GM04503 (cell line): Measurements from ENCODE around the gene ROPN1L.

Source experiments
- DNase-seq: peaks from one replicate; pipeline ENCODE4 v3.0.0-alpha.2; 2012; ENCODE audit warnings: low read depth

ROPN1L gene

DNA sequence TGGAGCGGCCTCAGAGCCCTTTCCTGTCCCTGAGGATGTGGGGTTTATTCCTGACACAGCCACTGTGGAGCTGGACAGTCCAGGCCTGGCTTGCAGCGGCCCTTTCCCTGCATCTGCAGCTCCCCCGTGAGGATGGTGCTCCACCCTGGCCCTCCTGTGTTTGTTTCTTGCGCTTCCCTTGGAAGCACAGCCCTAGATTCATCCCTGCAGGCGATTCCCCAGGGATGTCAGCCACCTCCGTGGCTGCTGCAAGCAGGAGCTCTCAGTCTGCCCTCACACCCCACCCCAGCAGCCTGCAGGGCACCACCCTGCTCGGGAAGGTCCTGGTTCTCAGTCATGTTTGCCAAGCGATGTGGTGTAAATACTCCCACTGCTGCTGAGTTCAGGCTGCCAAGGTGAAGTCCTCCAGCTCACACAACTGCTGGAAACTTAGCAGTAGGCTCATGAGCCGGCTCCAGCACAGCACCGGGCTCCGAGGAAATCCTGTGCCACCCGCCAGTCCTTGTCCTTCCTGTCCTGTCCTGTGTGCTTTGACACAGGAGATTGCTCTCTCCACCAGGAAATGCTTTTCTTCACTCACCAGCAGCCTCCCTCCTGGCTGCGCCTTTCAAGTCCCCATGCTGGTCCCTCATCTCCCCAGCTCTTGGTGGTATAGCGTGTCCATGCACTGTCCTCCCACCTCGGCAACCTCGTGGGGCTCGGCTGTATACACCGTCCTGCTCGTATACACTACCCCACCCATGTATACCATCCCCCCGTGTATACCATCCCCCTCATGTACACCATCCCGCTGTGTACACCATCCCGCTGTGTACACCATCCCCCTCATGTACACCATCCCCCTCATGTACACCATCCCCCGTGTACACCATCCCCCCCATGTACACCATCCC, 16.2 kb downstream of the ROPN1L start:
- DNase-seq, result no peak

DNA sequence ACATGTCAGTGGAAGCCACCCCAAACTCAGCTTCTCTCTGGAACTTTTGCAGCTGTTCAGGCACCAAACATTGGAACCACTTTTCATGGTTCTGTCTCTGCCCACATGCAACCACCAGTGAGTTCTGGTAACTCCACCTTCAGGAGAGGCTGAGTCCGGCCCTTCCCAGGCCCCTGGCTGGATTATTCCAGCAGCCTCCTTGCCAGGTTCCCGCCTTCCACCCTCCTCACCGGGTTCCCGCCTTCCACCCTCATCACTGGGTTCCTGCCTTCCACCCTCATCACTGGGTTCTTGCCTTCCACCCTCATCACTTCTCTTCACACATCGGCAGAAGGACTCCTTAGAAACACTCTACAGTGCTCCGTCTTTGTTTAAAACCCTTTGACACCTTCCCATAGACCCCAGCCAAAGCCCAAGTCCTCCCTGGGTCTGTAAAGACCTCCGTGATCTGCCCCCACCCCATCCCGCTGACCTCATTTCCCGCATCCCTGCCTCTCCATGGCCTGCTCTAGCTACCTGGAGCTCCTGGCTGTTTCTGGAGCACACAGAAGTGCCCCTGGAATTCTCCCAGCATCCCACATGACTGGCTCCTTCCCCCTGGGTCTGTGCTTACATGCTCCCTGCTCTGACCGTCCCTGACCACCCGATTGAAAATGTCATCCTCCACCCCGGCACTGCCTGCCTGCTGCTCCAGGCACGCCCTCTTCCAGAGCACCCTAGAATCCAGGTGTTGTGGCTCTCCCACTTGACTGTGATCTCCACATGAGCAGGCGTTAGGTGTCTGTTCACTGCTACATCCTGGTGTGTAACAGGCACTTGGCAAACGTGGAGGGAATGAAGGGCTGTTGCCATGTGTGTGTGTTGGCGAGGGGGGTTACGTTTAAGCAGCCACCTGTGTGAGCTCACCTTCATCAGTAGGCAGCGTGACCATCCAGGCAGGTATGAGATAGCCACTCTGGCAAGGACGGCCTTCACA, 17.7 kb downstream of the ROPN1L start:
- DNase-seq, result no peak

DNA sequence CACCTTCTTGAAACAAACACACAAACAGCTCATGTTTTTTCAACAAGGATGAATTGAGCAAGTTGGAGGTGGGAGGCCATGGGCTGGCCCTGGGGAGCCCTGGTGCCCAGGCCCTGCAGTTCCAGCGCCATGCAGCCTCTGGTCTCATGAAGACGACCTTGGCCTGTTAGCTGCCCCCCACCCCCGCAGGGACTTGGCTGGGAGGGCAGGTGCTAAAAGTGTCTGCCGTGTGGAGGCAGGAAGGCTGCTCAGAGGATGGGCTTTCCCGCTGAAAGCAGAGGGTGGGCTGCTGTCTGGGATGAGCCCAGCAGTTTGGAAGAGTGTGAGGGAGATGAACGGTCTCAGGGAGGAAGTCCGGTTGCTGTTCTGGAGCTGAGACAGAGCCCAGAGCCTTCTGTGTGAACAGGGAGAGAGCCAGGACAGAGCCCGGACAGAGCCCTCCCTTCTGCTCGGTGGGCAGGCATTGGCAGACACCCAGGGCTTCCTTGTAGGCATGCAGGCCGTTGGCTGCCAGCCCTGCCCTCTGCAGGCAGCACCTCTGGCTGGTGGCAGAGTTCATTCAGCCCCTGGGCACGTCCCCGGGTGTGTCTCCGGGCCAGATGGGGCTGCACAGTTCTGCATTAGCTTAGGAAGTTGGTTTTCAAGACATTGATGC, 18.7 kb downstream of the ROPN1L start:
- no peak for DNase-seq

DNA sequence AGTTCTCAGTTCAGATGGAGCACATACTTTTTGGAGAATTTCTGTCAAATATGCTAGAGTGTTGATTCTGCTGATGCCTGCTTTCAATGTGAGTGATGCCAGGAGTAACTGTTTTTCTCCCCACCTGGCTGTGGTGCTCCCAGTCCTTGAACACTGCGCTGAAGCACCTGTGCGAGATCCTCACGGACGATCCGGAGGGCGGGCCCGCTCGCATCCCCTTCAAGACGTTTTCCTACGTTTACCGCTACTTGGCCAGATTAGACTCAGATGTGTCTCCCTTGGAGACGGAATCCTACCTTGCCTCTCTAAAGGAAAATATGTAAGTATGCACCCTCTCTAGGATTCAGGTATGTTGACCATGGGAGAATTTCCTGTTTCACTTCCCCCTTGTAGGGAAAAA, 19.4 kb downstream of the ROPN1L start:
- DNase-seq, result no peak

DNA sequence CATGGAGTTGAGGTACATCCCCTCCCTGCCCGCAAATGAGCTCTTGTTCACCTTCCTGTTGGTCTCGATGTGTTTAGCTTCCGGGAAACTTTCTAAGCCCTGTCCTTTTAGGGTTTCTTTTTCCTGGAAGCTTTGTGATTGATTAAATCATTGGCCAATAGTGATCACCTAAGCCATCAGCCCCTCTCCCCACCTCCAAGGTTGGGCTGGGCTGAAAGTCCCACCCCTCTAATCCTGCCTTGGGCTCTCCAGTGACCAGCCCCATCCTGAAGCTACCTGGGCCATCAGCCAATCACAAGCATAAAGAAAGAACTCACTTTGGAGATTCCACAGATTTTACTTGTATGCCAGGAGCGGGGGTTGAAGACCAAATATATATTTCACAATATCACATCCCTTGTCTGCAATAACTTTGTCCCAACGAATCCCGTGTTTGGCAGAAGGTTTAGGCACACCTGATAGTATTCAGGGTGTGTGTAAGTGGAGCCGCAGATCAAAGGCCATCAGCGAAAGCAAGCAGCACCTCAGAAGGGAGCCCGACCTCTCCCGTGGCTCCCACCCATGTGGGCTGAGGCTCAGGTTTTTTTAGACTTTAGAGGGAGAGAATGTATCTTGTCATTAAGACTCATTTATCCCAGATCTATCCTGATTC, 20.4 kb downstream of the ROPN1L start:
- DNase-seq, result no peak

DNA sequence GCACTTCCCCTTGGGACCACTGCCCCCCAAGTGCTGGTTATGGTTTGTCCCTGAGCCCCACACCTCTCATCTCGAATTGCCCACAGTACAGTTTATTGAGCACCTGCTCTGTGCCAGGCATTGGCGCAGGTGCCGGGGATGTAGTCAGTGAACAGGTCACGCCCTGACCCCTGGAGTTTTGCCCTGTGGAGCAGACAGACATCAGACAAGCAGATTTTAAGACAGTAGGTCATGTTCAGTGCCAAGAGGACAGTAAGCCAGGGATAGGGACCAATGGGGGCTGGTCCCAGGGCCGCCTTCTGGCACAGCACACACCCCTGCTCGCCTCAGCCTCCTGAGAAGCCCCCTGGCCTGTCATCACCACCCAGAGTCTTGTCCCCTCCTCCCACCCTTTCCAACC, 21.9 kb downstream of the ROPN1L start:
- no peak for DNase-seq

DNA sequence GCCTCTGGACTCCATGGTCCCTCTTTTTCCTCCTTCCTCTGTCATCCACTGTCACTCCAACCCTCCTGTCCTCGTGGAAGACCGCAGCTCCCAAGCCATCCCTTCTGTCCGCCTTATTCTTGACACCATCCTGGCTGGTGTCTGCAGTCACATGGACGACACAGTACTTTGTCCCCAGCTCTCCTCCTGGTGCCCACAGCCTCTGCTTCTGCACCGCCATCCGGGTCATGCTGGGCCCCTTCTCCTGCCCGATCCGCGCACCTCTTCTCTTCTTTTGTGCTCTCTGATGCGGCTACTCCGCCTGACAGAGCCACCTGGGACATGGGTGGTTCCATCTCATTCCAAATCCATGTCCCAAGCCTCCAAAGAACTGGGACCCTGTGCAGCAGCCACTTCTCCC, 22.5 kb downstream of the ROPN1L start:
- DNase-seq, result no peak

DNA sequence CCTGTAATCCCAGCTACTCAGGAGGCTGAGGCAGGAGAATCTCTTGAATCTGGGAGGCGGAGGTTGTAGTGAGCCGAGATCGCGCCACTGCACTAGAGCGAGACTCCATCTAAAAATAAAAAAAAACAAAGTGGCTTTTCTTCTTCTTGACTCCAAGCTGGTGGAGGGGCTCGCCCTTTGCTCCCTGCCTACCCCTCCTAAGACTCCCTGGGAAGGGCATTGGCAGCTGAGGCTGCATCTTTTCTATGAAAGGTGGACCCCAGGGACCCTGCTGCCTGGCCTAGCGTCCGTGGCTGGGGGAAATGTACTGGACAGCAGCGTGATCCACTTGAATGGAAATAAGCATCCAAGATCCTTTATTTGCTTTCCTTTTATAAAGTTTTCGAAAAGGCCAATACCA, 24.0 kb downstream of the ROPN1L start:
- DNase-seq, result no peak

DNA sequence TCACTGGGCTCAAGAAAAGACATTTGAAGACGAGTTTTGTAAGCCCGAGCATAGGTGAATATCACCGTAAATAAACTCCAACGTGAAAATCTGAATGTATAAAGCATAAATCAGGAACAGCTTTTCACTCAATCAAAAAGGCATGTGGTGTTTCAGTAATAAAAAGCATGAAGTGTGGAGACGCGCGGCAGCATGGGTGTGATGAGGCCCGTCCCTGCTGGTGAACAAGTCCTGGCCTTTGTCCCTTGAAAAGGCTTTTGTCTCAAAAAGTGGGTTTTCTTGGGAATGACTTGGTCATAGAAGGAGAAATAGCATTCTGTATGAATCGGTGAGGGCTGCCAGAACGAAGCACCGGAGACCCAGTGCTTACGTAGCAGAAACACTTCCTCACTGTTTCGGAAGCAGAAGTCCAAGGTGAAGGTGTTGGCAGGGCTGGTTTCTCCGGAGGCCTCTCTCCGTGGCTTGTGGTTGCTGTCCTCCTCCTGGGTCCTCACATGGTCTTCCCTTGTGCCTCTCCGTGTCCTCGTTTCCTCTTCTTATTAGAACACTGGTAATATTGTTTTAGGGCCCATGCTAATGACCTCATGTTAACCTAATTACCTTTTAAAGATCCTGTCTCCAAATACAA, 24.9 kb downstream of the ROPN1L start:
- DNase-seq, result no peak

DNA sequence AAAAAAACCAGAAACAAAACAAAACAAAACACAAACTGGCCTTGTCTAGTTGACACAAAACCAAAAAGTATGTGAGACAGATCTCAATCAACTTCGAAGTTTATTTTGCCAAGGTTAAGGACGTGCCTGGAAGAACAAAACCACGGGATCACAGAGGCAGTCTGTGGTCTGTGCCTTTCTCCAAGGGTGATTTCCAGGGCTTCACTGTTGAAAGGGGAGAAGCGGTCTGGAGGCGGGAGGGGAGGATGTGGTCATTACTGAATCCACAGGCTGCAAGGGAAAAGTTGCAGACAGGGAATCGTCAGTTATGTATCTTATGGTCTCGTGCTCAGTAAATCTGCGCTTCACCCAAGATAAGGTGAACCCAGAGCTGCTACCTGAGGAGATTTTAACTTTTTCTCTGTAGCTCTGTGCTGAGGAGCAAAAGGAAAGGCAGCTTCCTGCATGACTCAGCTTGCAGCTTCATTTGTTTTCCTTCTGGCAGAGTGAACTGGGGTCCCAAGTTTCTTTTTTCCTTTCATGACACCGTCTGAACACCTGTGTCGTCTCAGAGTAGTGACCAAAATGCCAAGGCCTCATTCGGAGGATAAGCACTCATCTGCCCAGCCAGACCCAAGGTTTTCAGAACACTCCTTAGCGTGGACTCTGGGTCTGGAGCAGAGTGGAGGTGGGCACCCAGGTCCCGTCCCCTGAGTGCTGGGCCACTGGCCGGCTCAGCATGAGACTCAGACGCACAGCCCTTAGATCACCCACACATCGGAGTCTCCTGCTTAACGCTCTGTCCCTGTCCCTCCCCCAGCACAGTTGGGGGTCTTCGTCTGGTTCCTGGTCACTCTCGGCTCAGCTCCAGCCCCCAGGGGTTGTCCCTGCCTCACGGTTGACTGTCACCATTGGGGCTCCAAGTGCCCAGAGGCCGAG, 25.9 kb downstream of the ROPN1L start:
- no peak for DNase-seq

DNA sequence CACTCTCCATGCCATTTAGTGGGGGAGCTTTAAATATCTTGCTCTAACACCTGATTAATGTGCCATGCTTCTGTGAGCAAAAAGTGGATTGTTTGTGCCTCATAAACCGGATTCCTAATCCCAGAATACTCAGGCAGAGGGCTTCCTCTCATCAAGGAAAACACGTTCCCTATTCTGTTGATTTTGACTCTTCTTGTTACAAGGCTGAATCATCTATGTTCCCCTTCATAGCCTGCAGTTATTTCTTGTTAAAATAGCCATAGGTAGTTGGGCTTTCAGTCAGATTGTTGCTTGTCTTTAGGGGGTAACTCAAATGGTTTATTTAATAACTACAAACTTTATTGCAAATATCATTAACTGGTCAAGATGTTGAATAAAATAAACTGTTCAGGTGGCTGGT, 26.6 kb downstream of the ROPN1L start:
- DNase-seq, result no peak

DNA sequence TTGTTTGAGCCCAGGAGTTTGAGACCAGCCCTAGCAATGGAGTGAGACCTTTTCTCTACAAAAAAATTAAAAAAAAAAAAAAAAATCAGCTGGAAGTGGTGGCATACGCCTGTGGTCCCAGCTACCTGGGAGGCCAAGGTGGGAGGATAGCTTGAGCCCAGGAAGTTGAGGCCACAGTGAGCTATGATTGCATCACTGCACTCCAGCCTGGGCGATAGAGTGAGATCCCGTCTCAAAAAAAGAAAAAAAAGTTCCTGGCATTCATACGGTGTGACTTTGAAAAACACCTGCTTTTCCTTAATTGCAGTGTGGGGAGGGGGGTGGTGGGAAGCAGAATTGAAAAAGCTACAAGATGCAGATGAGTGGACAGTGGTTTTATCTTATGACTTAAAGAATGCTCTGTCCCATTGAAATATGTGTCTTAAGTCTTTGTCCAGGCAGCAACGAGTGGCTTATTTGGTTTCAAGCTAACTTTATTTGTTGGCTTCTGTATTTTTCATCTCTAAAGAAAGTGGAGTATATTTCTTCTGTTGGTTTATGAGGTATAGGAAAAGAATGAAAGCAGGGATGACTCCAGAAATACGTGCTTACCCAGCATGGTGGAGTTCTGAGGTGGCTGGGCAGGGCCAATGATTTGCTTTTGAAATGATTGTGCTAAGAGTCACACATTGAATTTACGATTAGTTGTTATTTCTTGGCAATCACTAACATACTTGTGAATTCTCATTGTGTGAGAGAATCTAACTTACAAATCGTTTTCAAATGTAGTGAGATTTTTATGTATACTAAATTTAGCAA, 27.8 kb downstream of the ROPN1L start:
- peak; percentile 91 for DNase-seq

DNA sequence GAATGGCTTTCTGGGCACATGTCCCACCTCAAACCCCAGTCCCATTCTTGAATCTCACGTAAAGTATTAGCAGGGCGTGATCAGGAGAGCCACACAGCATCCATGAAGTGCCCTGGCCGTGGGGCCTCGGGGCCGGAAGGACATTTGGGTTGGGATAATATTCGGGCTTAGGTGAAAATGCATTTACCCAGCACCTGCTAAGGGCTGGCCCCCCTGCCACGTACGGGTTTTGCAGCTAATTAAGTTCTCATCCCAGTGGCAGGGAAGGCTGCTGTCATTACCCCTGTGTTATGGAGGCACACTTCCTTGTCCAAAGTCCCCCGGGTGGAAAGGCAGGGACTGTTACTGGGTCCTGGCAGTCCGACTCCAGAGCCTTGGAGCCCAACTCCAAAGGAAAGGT, 29.0 kb downstream of the ROPN1L start:
- DNase-seq, result no peak

DNA sequence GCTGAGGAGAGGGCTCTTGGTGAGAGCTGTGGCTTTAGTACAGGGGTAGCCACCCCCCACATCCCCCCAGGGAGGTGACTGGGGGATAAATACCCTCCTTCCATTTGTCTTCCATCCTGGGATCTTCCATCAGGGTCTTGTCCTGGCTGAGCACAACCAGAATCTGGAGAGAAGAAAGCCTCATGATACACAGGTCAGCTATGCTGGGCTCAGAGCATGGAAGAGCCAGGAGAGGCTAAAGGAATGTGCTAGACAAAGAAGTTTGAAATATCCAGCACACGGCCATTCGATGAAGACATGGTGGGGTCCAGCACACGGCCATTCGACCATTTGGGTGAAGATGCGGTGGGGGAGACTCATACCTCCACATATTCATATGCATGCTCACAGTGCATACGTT, 30.0 kb downstream of the ROPN1L start:
- no peak for DNase-seq

DNA sequence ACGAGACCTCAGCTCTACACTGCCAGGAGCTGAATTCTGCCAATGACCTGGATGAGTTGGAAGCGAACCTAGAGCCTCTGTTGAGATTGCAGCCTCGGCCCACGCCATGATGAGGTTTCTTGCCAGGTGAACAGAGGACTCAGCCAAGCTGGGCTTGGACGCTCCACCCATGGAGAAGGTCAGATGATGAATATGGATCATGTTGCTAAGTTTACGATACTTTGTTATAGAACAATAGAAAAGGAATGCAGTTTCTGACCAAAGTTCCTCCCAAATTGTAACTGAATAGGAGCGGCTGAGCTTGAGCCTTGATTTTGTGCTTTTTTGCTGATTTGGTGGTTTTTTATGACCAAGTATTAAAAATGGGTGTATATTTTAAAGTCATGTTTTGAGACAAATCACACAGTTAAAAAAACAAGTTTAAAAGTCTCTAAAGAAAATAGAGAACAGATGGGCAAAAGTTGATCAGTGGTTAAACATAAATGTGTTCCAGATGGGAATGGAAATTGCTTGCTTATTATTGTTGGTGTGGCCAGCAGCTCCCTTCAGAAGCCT, 32.9 kb downstream of the ROPN1L start:
- DNase-seq, result peak; percentile 76

DNA sequence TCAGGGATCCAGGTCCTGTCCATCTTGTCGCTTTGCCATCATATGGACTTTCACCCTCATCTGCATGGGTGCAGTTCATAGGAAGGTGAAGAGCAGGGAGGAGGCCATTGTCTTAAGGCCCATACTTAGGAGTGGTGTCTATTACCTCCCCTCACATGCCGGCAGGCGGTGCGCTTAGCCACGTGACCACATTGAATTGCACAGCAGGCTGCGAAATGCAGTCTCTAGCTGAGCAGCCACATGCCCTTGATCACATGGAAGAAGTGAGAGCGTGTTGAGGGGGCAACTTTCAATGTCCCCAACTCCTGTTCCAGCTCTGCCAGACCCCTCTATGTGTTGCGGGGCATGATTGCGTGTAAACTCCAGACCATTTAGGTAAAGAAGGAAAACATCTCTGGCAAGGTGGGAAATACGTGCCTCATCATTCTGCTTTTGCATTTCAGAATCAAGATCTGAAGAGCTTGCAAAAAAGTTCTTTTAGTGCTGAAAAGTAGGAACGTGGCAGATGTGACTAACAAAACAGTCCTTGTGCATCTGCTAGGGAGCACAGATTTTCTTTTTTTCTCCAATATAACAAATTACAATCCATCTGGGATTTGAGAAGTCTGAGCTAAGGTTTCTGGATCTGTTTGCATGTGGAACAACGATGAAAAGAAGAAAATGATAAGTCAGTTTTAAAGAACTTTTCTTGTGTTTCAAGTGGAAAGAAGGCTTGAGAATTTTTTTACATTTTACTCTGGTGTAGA, 34.4 kb downstream of the ROPN1L start:
- no peak for DNase-seq

DNA sequence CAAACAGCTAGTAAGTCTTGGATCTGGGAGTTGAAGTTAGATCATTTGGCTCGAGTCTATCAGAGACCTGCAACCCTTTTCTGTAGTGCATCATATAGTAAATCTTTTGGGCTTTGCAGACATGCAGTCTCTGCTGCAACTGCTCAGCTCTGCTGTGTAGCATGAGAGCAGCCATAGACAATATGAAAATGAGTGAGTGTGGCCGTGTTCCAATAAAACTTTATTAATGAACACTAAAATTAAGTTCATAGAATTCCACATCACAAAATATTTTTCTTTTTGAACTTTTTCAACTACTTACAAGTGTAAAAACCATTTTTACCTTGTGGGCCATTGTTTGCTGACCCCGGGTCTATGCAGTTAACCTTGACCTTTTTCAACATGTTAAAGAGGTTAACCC, 35.2 kb downstream of the ROPN1L start:
- no peak for DNase-seq

DNA sequence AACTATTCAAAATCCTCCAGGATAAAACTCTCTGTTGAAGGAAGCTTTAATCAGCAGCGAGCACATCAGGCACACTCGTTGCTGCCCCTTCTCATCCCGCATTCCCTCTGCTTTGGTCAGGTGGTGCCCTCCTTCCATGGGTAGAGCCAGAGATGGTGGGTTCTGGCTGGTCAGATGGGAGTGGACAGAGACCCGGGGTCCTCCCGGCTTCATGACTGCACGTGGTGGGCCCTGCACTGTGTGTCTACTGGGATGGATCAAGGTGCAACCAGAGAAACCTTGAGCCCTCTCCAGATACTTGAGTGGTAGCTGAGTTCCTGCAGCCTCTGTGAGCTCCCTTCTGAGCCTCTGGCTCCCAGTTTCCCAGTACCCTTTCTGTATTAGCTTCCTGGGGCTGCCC, 36.3 kb downstream of the ROPN1L start:
- no peak for DNase-seq

DNA sequence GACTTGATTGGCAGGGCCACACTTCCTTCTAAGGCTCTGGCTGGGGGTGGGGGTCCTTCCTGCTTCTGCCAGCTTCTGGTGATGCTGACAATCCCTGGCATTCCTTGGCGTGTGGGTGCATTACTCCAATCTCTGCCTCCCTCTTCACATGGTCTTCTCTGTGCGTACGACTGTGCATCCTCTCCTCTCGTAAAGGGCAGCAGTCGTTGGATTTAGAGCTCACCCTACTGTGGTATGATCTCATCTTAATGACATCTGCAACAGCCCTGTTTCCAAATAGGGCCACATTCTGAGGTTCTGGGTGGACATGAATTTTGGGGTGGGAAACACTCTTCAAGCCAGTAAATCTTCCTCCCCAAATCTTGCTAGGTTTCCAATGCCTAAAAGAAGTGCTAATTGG, 36.8 kb downstream of the ROPN1L start:
- DNase-seq, result no peak
